K562 (cell line): ENCODE results near the gene KCTD13.

Source experiments
- DPF2 ChIP-seq: fragments of 450-650 bp; IDR thresholded peaks from 2 replicates; pipeline ENCODE4 v1.6.1; 2016
- HINFP ChIP-seq: fragments of 450-650 bp; conservative IDR thresholded peaks from 2 replicates; pipeline ENCODE4 v1.6.1; 2016; ENCODE audit warnings: missing genetic modification characterization, low read depth, mild to moderate bottlenecking, control low read depth, missing compliant biosample characterization
- MTA3 ChIP-seq: fragments of 450-650 bp; formaldehyde crosslinking; IDR thresholded peaks from 2 replicates; pipeline ENCODE4 v1.6.1; 2017; ENCODE audit warnings: mild to moderate bottlenecking, borderline replicate concordance
- POLR2AphosphoS5 ChIP-seq: IDR thresholded peaks from 2 replicates; pipeline ENCODE4 v1.6.1; 2011; ENCODE audit warnings: mild to moderate bottlenecking, low read depth, low read length, moderate library complexity; ENCODE audit not compliant: control insufficient read depth, insufficient read depth
- RCOR1 ChIP-seq, 2 experiments: IDR thresholded peaks; 2 replicates each; pipeline ENCODE4 v1.6.1; 2012; ENCODE audit warnings: low read depth in 2 of 2, low read length in 2 of 2, borderline replicate concordance in 1 of 2, improper control_type of control experiment in 1 of 2
- THAP12 ChIP-seq: fragments of 250-450 bp; sonication (Bioruptor Pico); IDR thresholded peaks from 2 replicates; pipeline ENCODE4 v1.9.0; 2021; ENCODE audit warnings: mild to moderate bottlenecking, inconsistent platforms
- TOE1 ChIP-seq, 2 experiments: fragments of 450-650 bp in 1 of 2; sonication (generic) in 1 of 2; formaldehyde crosslinking in 1 of 2; IDR thresholded peaks; 2 replicates each; pipeline versions ENCODE4 v1.7.1 to v1.8.0; 2016 to 2022; ENCODE audit warnings: borderline replicate concordance in 2 of 2, mild to moderate bottlenecking in 2 of 2, antibody characterized with exemption in 1 of 2, inconsistent platforms in 1 of 2, low read depth in 1 of 2, missing genetic modification reagents in 1 of 2, moderate library complexity in 1 of 2
- TF ChIP-seq, protein P1 (sequence below): fragments of 450-650 bp; formaldehyde crosslinking; IDR thresholded peaks from 2 replicates; pipeline ENCODE4 v1.4.0; 2020; ENCODE audit warnings: mild to moderate bottlenecking, moderate library complexity

DNA sequence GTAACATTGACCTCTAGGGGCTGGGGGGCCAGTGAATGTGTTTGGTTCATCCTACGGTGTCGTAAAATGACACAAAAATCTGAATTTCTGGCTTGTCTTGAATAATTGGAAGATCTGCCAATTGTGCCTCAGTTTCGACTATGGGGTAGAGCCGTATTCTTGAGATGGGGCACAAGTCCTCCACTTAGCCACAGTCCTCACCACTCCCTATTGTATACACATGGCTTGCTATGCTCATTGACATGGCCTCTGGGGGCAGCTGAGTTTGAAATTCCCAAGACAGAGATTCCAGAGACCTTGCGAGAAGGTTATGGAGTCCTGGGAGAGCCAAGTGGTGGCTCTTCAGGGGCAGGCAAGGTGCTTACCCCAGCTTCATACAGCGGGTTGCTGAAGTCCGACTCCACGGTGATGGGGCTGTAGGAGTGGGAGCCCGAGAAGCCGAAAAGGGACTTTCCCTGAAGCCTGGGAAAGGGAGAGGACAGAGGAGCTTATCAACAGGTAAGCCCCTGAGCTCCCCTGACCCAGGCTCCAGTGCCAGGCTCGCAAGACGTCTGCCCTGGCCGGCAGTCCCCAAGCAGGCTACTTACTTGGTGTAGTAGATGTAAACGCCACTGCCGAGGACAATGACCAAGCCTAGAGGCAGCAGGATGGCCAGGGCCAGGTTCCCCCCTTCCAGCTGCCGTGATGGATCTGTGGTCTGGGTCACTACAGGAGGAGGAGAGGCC, 54.0 kb downstream of the KCTD13 start:
- TF ChIP-seq, protein P1, sequence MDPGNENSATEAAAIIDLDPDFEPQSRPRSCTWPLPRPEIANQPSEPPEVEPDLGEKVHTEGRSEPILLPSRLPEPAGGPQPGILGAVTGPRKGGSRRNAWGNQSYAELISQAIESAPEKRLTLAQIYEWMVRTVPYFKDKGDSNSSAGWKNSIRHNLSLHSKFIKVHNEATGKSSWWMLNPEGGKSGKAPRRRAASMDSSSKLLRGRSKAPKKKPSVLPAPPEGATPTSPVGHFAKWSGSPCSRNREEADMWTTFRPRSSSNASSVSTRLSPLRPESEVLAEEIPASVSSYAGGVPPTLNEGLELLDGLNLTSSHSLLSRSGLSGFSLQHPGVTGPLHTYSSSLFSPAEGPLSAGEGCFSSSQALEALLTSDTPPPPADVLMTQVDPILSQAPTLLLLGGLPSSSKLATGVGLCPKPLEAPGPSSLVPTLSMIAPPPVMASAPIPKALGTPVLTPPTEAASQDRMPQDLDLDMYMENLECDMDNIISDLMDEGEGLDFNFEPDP (CRISPR knock-in tag): no peak
- TF ChIP-seq RCOR1 (IDR thresholded peaks at IDR 0.05; ENCODE audit: borderline replicate concordance in 1 of 2, low read depth in 2 of 2, low read length in 2 of 2): no peak
- no peak for TF ChIP-seq DPF2
- TF ChIP-seq HINFP (tag): no peak
- no peak for TF ChIP-seq THAP12 (CRISPR knock-in tag)
- TF ChIP-seq TOE1 (IDR thresholded peaks at IDR 0.05; ENCODE audit: borderline replicate concordance): no peak
- TF ChIP-seq TOE1 (CRISPR knock-in tag; IDR thresholded peaks at IDR 0.05; ENCODE audit: borderline replicate concordance, low read depth): no peak
- no peak for TF ChIP-seq POLR2AphosphoS5
- no peak for TF ChIP-seq MTA3
